HEK293 (cell line): ENCODE data around the gene FOXO6.

Source experiments
- HOXA7 ChIP-seq: sonication (generic); formaldehyde crosslinking; IDR thresholded peaks from 2 replicates; pipeline ENCODE4 v1.8.1; 2022; ENCODE audit warnings: missing genetic modification reagents, borderline replicate concordance
- KLF9 ChIP-seq: fragments of 450-650 bp; formaldehyde crosslinking; IDR thresholded peaks from 2 replicates; pipeline ENCODE4 v1.5.1; 2016; ENCODE audit warnings: missing biosample characterization, missing genetic modification characterization, low read depth
- MYNN ChIP-seq: fragments of 450-650 bp; formaldehyde crosslinking; IDR thresholded peaks from 2 replicates; pipeline ENCODE4 v1.5.1; 2016; ENCODE audit warnings: missing biosample characterization, missing genetic modification characterization, borderline replicate concordance
- RBAK ChIP-seq: fragments of 450-650 bp; formaldehyde crosslinking; IDR thresholded peaks from 2 replicates; pipeline ENCODE4 v1.5.1; 2016; ENCODE audit warnings: missing biosample characterization, missing genetic modification characterization
- SALL2 ChIP-seq: fragments of 450-650 bp; formaldehyde crosslinking; IDR thresholded peaks from 2 replicates; pipeline ENCODE4 v1.5.0; 2017; ENCODE audit warnings: missing biosample characterization, mild to moderate bottlenecking, missing genetic modification characterization, borderline replicate concordance
- ZBTB48 ChIP-seq: fragments of 450-650 bp; formaldehyde crosslinking; IDR thresholded peaks from 2 replicates; pipeline ENCODE4 v1.5.1; 2016; ENCODE audit warnings: missing biosample characterization, missing genetic modification characterization
- ZFP3 ChIP-seq: fragments of 450-650 bp; formaldehyde crosslinking; IDR thresholded peaks from 2 replicates; pipeline ENCODE4 v1.5.1; 2016; ENCODE audit warnings: low read depth, missing biosample characterization, missing genetic modification characterization
- ZNF121 ChIP-seq: fragments of 450-650 bp; formaldehyde crosslinking; IDR thresholded peaks from 2 replicates; pipeline ENCODE4 v1.5.1; 2016; ENCODE audit warnings: missing biosample characterization, missing genetic modification characterization
- ZNF155 ChIP-seq: fragments of 450-650 bp; formaldehyde crosslinking; IDR thresholded peaks from 2 replicates; pipeline ENCODE4 v1.5.1; 2016; ENCODE audit warnings: missing biosample characterization, missing genetic modification characterization
- ZNF248 ChIP-seq: fragments of 450-650 bp; formaldehyde crosslinking; IDR thresholded peaks from 2 replicates; pipeline ENCODE4 v1.5.1; 2017; ENCODE audit warnings: missing biosample characterization, missing genetic modification characterization
- ZNF274 ChIP-seq, 2 experiments: fragments of 200-500 bp in 1 of 2; fragments of 450-650 bp in 1 of 2; sonication (Bioruptor generic) in 1 of 2; formaldehyde crosslinking in 1 of 2; IDR thresholded peaks; 2 replicates each; pipeline versions ENCODE4 v1.5.1 to v1.6.1; 2014 to 2016; ENCODE audit warnings: borderline replicate concordance in 1 of 2, inconsistent platforms in 1 of 2, low read length in 1 of 2, missing biosample characterization in 1 of 2, missing genetic modification characterization in 1 of 2
- ZNF292 ChIP-seq: fragments of 450-650 bp; formaldehyde crosslinking; IDR thresholded peaks from 2 replicates; pipeline ENCODE4 v1.5.1; 2016; ENCODE audit warnings: low read depth, missing biosample characterization, missing genetic modification characterization, borderline replicate concordance
- ZNF391 ChIP-seq: fragments of 450-650 bp; formaldehyde crosslinking; IDR thresholded peaks from 2 replicates; pipeline ENCODE4 v1.5.1; 2016; ENCODE audit warnings: low read depth, missing biosample characterization, missing genetic modification characterization, borderline replicate concordance
- ZNF521 ChIP-seq: fragments of 450-650 bp; formaldehyde crosslinking; IDR thresholded peaks from 2 replicates; pipeline ENCODE4 v1.5.1; 2017; ENCODE audit warnings: missing biosample characterization, mild to moderate bottlenecking, missing genetic modification characterization
- ZNF560 ChIP-seq: fragments of 450-650 bp; formaldehyde crosslinking; IDR thresholded peaks from 2 replicates; pipeline ENCODE4 v1.5.1; 2017; ENCODE audit warnings: missing biosample characterization, missing genetic modification characterization, borderline replicate concordance
- ZNF621 ChIP-seq: fragments of 450-650 bp; formaldehyde crosslinking; IDR thresholded peaks from 2 replicates; pipeline ENCODE4 v1.5.1; 2017; ENCODE audit warnings: missing biosample characterization, missing genetic modification characterization
- ZNF707 ChIP-seq: fragments of 450-650 bp; formaldehyde crosslinking; IDR thresholded peaks from 2 replicates; pipeline ENCODE4 v1.5.1; 2016; ENCODE audit warnings: missing biosample characterization, missing genetic modification characterization
- ZNF776 ChIP-seq: fragments of 450-650 bp; formaldehyde crosslinking; IDR thresholded peaks from 2 replicates; pipeline ENCODE4 v1.5.0; 2017; ENCODE audit warnings: missing biosample characterization, missing genetic modification characterization, borderline replicate concordance
- ZNF785 ChIP-seq: fragments of 450-650 bp; formaldehyde crosslinking; IDR thresholded peaks from 2 replicates; pipeline ENCODE4 v1.5.1; 2016; ENCODE audit warnings: missing biosample characterization, missing genetic modification characterization
- ZNF791 ChIP-seq: fragments of 450-650 bp; formaldehyde crosslinking; IDR thresholded peaks from 2 replicates; pipeline ENCODE4 v1.5.1; 2016; ENCODE audit warnings: missing biosample characterization, missing genetic modification characterization
- ZNF830 ChIP-seq: fragments of 450-650 bp; IDR thresholded peaks from 2 replicates; pipeline ENCODE4 v1.5.0; 2018; ENCODE audit warnings: missing biosample characterization, missing genetic modification characterization, low read depth, mild to moderate bottlenecking, moderate library complexity
- ZSCAN30 ChIP-seq: fragments of 450-650 bp; IDR thresholded peaks from 2 replicates; pipeline ENCODE4 v1.5.1; 2018; ENCODE audit warnings: missing biosample characterization, mild to moderate bottlenecking, missing genetic modification characterization, moderate library complexity
- TF ChIP-seq, protein P1 (sequence below): fragments of 450-650 bp; formaldehyde crosslinking; IDR thresholded peaks from 2 replicates; pipeline ENCODE4 v1.5.1; 2016; ENCODE audit warnings: missing biosample characterization, missing genetic modification characterization, borderline replicate concordance
- TF ChIP-seq, protein P2 (sequence below): fragments of 450-650 bp; formaldehyde crosslinking; IDR thresholded peaks from 2 replicates; pipeline ENCODE4 v1.5.1; 2016; ENCODE audit warnings: missing biosample characterization, missing genetic modification characterization
- TF ChIP-seq, protein P3 (sequence below): IDR thresholded peaks from 2 replicates; pipeline ENCODE4 v1.6.1; 2011; ENCODE audit warnings: mild to moderate bottlenecking, low read depth, low read length, borderline replicate concordance

Gene FOXO6

DNA sequence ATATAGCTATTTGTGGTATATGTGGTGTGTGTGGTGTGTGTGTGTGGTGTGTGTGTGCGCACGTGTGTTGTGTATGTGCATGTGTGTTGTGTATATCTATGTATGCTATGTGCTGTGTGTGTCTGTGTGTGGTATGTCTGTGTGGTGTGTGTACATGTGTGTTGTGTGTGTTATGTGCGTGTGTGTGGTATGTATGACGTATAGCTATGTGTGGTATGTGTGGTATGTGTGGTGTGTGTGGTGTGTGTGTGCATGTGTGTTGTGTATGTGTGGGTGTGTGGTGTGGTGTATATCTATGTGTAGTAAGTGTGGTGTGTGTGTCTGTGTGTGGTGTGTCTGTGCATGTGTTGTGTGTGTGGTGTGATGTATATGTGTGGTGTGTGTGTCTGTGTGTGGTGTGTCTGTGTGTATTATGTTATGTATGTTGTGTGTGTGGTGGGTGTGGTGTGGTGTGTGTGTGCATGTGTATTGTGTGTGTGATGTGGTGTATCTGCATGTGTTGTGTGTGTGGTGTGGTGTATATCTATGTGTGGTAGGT lies 63.4 kb downstream of the FOXO6 start (continued):
- TF ChIP-seq SALL2 (tag by site-specific recombination) (0 out of 2 replicates have a peak, but pooled peaks have one; percentile 44), ZNF621 (tag by site-specific recombination) (peak; percentile 18; the same call in 1 of the 2 replicates), ZNF274 (IDR thresholded peaks at IDR 0.05; ENCODE audit: low read length) (no peak), ZNF274 (tag by site-specific recombination; IDR thresholded peaks at IDR 0.05; ENCODE audit: borderline replicate concordance) (0 out of 2 replicates have a peak, but pooled peaks have one; percentile 57), RBAK (tag by site-specific recombination) (no peak), ZNF121 (tag by site-specific recombination) (no peak), ZNF391 (tag by site-specific recombination) (no peak), ZNF830 (tag by site-specific recombination) (no peak), ZFP3 (tag by site-specific recombination) (no peak), MYNN (tag by site-specific recombination) (no peak), ZNF155 (tag by site-specific recombination) (no peak), ZBTB48 (tag by site-specific recombination) (no peak), ZNF707 (no peak; the same call in 1 of the 2 replicates), ZNF521 (tag by site-specific recombination) (peak; percentile 19; the same call in 1 of the 2 replicates), ZNF791 (tag by site-specific recombination) (no peak), ZNF776 (no peak), KLF9 (tag by site-specific recombination) (no peak; the same call in 1 of the 2 replicates), ZSCAN30 (tag by site-specific recombination) (no peak), ZNF292 (tag by site-specific recombination) (no peak), HOXA7 (no peak), ZNF560 (tag by site-specific recombination) (no peak), ZNF785 (tag by site-specific recombination) (peak; percentile 20; the same call in 1 of the 2 replicates), ZNF248 (tag by site-specific recombination) (no peak; the same call in 1 of the 2 replicates)
- TF ChIP-seq, protein P1, sequence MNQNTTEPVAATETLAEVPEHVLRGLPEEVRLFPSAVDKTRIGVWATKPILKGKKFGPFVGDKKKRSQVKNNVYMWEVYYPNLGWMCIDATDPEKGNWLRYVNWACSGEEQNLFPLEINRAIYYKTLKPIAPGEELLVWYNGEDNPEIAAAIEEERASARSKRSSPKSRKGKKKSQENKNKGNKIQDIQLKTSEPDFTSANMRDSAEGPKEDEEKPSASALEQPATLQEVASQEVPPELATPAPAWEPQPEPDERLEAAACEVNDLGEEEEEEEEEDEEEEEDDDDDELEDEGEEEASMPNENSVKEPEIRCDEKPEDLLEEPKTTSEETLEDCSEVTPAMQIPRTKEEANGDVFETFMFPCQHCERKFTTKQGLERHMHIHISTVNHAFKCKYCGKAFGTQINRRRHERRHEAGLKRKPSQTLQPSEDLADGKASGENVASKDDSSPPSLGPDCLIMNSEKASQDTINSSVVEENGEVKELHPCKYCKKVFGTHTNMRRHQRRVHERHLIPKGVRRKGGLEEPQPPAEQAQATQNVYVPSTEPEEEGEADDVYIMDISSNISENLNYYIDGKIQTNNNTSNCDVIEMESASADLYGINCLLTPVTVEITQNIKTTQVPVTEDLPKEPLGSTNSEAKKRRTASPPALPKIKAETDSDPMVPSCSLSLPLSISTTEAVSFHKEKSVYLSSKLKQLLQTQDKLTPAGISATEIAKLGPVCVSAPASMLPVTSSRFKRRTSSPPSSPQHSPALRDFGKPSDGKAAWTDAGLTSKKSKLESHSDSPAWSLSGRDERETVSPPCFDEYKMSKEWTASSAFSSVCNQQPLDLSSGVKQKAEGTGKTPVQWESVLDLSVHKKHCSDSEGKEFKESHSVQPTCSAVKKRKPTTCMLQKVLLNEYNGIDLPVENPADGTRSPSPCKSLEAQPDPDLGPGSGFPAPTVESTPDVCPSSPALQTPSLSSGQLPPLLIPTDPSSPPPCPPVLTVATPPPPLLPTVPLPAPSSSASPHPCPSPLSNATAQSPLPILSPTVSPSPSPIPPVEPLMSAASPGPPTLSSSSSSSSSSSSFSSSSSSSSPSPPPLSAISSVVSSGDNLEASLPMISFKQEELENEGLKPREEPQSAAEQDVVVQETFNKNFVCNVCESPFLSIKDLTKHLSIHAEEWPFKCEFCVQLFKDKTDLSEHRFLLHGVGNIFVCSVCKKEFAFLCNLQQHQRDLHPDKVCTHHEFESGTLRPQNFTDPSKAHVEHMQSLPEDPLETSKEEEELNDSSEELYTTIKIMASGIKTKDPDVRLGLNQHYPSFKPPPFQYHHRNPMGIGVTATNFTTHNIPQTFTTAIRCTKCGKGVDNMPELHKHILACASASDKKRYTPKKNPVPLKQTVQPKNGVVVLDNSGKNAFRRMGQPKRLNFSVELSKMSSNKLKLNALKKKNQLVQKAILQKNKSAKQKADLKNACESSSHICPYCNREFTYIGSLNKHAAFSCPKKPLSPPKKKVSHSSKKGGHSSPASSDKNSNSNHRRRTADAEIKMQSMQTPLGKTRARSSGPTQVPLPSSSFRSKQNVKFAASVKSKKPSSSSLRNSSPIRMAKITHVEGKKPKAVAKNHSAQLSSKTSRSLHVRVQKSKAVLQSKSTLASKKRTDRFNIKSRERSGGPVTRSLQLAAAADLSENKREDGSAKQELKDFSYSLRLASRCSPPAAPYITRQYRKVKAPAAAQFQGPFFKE (tag by site-specific recombination): no peak
- TF ChIP-seq, protein P2, sequence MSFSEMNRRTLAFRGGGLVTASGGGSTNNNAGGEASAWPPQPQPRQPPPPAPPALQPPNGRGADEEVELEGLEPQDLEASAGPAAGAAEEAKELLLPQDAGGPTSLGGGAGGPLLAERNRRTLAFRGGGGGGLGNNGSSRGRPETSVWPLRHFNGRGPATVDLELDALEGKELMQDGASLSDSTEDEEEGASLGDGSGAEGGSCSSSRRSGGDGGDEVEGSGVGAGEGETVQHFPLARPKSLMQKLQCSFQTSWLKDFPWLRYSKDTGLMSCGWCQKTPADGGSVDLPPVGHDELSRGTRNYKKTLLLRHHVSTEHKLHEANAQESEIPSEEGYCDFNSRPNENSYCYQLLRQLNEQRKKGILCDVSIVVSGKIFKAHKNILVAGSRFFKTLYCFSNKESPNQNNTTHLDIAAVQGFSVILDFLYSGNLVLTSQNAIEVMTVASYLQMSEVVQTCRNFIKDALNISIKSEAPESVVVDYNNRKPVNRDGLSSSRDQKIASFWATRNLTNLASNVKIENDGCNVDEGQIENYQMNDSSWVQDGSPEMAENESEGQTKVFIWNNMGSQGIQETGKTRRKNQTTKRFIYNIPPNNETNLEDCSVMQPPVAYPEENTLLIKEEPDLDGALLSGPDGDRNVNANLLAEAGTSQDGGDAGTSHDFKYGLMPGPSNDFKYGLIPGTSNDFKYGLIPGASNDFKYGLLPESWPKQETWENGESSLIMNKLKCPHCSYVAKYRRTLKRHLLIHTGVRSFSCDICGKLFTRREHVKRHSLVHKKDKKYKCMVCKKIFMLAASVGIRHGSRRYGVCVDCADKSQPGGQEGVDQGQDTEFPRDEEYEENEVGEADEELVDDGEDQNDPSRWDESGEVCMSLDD (tag by site-specific recombination): no peak
- TF ChIP-seq, protein P3, sequence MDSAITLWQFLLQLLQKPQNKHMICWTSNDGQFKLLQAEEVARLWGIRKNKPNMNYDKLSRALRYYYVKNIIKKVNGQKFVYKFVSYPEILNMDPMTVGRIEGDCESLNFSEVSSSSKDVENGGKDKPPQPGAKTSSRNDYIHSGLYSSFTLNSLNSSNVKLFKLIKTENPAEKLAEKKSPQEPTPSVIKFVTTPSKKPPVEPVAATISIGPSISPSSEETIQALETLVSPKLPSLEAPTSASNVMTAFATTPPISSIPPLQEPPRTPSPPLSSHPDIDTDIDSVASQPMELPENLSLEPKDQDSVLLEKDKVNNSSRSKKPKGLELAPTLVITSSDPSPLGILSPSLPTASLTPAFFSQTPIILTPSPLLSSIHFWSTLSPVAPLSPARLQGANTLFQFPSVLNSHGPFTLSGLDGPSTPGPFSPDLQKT: no peak
